Parathyroid adenoma (tissue), 2 donors: ENCODE measurements around the gene ESCO1.
"Not testable (repeated sequence)": the region's sequence is repeated elsewhere in the genome, so short reads cannot be mapped to it uniquely, and the experiment has no call there.

Experiments
- H2AFZ ChIP-seq: fragments of 300-600 bp; sonication (generic); one replicate; pipeline ENCODE4 v1.7.0; 2017; ENCODE audit warnings: antibody characterized with exemption, mild to moderate bottlenecking
- H3K27ac ChIP-seq: fragments of 300-600 bp; sonication (generic); one replicate; pipeline ENCODE4 v1.7.0; 2017
- H3K27me3 ChIP-seq: fragments of 300-600 bp; sonication (generic); one replicate; pipeline ENCODE4 v1.7.0; 2017; ENCODE audit warnings: low read length; ENCODE audit not compliant: control insufficient read depth, insufficient read depth
- H3K36me3 ChIP-seq: fragments of 300-600 bp; sonication (generic); one replicate; pipeline ENCODE4 v1.7.0; 2017; ENCODE audit warnings: low read length; ENCODE audit not compliant: control insufficient read depth, insufficient read depth
- H3K4me1 ChIP-seq: fragments of 300-600 bp; sonication (generic); one replicate; pipeline ENCODE4 v1.7.0; 2017; ENCODE audit warnings: control low read depth
- H3K4me2 ChIP-seq: fragments of 300-600 bp; sonication (generic); one replicate; pipeline ENCODE4 v1.7.0; 2017; ENCODE audit warnings: low read length
- H3K4me3 ChIP-seq: fragments of 300-600 bp; sonication (generic); one replicate; pipeline ENCODE4 v1.7.0; 2017; ENCODE audit warnings: low read depth, low read length
- H3K79me2 ChIP-seq: fragments of 300-600 bp; sonication (generic); one replicate; pipeline ENCODE4 v1.7.0; 2017; ENCODE audit warnings: control low read depth
- H3K9ac ChIP-seq: fragments of 300-600 bp; sonication (generic); one replicate; pipeline ENCODE4 v1.7.0; 2017; ENCODE audit warnings: mild to moderate bottlenecking
- H3K9me3 ChIP-seq: fragments of 300-600 bp; sonication (generic); one replicate; pipeline ENCODE4 v1.7.0; 2017; ENCODE audit warnings: low read length; ENCODE audit not compliant: control insufficient read depth
- CTCF ChIP-seq: fragments of 300-600 bp; sonication (generic); IDR thresholded peaks from one replicate; pipeline ENCODE4 v1.7.0; 2017; ENCODE audit warnings: antibody characterized with exemption, mild to moderate bottlenecking
- donor health status: primary hyperparathyroidism.

The ESCO1 gene

GRCh38 chr18:21598726-21599584 is 1.5 kb downstream of the ESCO1 start:
- Histone ChIP-seq H3K4me2 (peak overlapping the region; percentile 67), H3K36me3 (no peaks in the 10 kb centered on the region), H3K4me3 (peak overlapping the region; percentile 96), H2AFZ (peak overlapping the region; percentile 82), H3K27ac (peak overlapping the region; percentile 92), H3K9ac (no peak overlapping the region), H3K4me1 (no peaks in the 10 kb centered on the region), H3K27me3 (no peaks in the 10 kb centered on the region), H3K79me2 (peaks cover 27% of the 10 kb centered on the region), H3K9me3 (no peaks in the 10 kb centered on the region)
- TF ChIP-seq CTCF = no peak

GRCh38 chr18:21597620-21598019 is 2.9 kb downstream of the ESCO1 start:
- no peaks in the 10 kb centered on the region for H3K27me3 ChIP-seq
- no peak overlapping the region for H3K4me2 ChIP-seq
- no peak overlapping the region for H3K9ac ChIP-seq
- H2AFZ ChIP-seq = no peak overlapping the region
- H3K36me3 ChIP-seq = no peaks in the 10 kb centered on the region
- no peak for TF ChIP-seq CTCF
- H3K27ac ChIP-seq = no peak overlapping the region
- no peak overlapping the region for H3K4me3 ChIP-seq
- peaks cover 30% of the 10 kb centered on the region for H3K79me2 ChIP-seq
- H3K9me3 ChIP-seq = no peaks in the 10 kb centered on the region
- no peaks in the 10 kb centered on the region for H3K4me1 ChIP-seq

GRCh38 chr18:21593540-21594257 is 6.8 kb downstream of the ESCO1 start:
- Histone ChIP-seq H3K27me3 (no peaks in the 10 kb centered on the region), H3K4me2 (no peak overlapping the region), H3K9ac (no peak overlapping the region), H3K4me1 (no peaks in the 10 kb centered on the region), H3K36me3 (no peaks in the 10 kb centered on the region), H3K9me3 (no peaks in the 10 kb centered on the region), H3K4me3 (no peak overlapping the region), H3K79me2 (peaks cover 52% of the 10 kb centered on the region), H3K27ac (no peak overlapping the region), H2AFZ (no peak overlapping the region)
- no peak for TF ChIP-seq CTCF

- not testable (repeated sequence) for H3K4me2 ChIP-seq, H3K9ac ChIP-seq, H3K4me1 ChIP-seq, H2AFZ ChIP-seq, H3K9me3 ChIP-seq, H3K27ac ChIP-seq, H3K36me3 ChIP-seq, H3K4me3 ChIP-seq, H3K27me3 ChIP-seq
- H3K79me2 ChIP-seq = peaks cover 55% of the 10 kb centered on the region
Observed at GRCh38 chr18:21592361-21592760, 8.1 kb downstream of the ESCO1 start.

GRCh38 chr18:21584391-21584790 is 16.1 kb downstream of the ESCO1 start:
- H3K27ac ChIP-seq = no peak overlapping the region
- no peaks in the 10 kb centered on the region for H3K4me1 ChIP-seq
- H3K9ac ChIP-seq = no peak overlapping the region
- H3K9me3 ChIP-seq = no peaks in the 10 kb centered on the region
- no peak for TF ChIP-seq CTCF
- no peak overlapping the region for H2AFZ ChIP-seq
- no peaks in the 10 kb centered on the region for H3K36me3 ChIP-seq
- H3K4me3 ChIP-seq = no peak overlapping the region
- no peaks in the 10 kb centered on the region for H3K27me3 ChIP-seq
- peaks cover 44% of the 10 kb centered on the region for H3K79me2 ChIP-seq
- H3K4me2 ChIP-seq = no peak overlapping the region
